Heart left ventricle (tissue), 16 donors: ENCODE measurements around the gene NRN1L. TPM values are rescaled to one million over a fixed set of nuclear protein-coding genes. Genes with fewer than 3 reads are reported as not detected.

Experiments
- ATAC-seq, 4 donors: fragments of 200-7000 bp; cut with Tn5 transposase; one replicate each; pipeline ENCODE4 v1.9.1; 2020 to 2022; ENCODE audit warnings: moderate library complexity in 4 of 4, mild to moderate bottlenecking in 3 of 4, moderate number of reproducible peaks in 1 of 4
- DNase-seq, 5 donors: peaks; one replicate each; pipeline ENCODE4 v3.0.0-alpha.2; 2020
- H3K27ac ChIP-seq, 12 donors: fragments of 200-600 bp; sonication (generic) in 4 of 12; one replicate each; pipeline versions ENCODE4 v1.5.0 to v1.8.0; 2016 to 2022; ENCODE audit warnings: mild to moderate bottlenecking in 2 of 12
- H3K27me3 ChIP-seq, 9 donors: fragments of 200-600 bp; sonication (generic) in 2 of 9; one replicate each; pipeline versions ENCODE4 v1.5.1 to v1.8.0; 2016 to 2022; ENCODE audit warnings: mild to moderate bottlenecking in 3 of 9
- H3K36me3 ChIP-seq, 9 donors: fragments of 200-600 bp; sonication (generic) in 2 of 9; one replicate each; pipeline versions ENCODE4 v1.5.0 to v1.8.0; 2018 to 2022; ENCODE audit warnings: mild to moderate bottlenecking in 2 of 9
- H3K4me1 ChIP-seq, 12 donors: fragments of 200-600 bp; sonication (generic) in 4 of 12; one replicate each; pipeline versions ENCODE4 v1.5.0 to v1.8.0; 2016 to 2022; ENCODE audit warnings: mild to moderate bottlenecking in 3 of 12
- H3K4me3 ChIP-seq, 12 donors: fragments of 200-600 bp; sonication (generic) in 4 of 12; one replicate each; pipeline versions ENCODE4 v1.5.0 to v1.8.0; 2017 to 2022; ENCODE audit warnings: mild to moderate bottlenecking in 9 of 12, moderate library complexity in 4 of 12
- H3K9me3 ChIP-seq, 12 donors: fragments of 200-600 bp; sonication (generic) in 4 of 12; one replicate each; pipeline versions ENCODE4 v1.5.0 to v1.8.0; 2016 to 2022; ENCODE audit warnings: mild to moderate bottlenecking in 1 of 12
- POLR2A ChIP-seq, 2 donors: fragments of 450-650 bp; IDR thresholded peaks; one replicate each; pipeline ENCODE4 v1.6.1; 2017; ENCODE audit warnings: antibody characterized with exemption in 2 of 2, mild to moderate bottlenecking in 2 of 2, moderate library complexity in 2 of 2
- WGBS, 4 donors: extraction: QIAGEN DNeasy Blood & Tissue Kit in 2 of 4; methylation state at CpG; one replicate each; pipeline versions ENCODE4 v1.1.5 to v1.1.7; 2013 to 2018; 5-methylcytosine and 5-hydroxymethylcytosine counted together
- intact Hi-C, 10 donors: fragments of 100-400 bp; cut with DNase I; formaldehyde crosslinking; loops; one replicate each; pipeline versions ENCODE4 v1.11.1 to v1.14.2; 2022
- polyA plus RNA-seq, 2 donors: library from polyadenylated mRNA; stranded (reverse); fragments of 200-250 nt; gene quantifications; one replicate each; pipeline ENCODE4 v1.2.3, GENCODE V29; 2013
- total RNA-seq, 9 donors: library from RNA; depleted of rRNA in 2 of 9; stranded (reverse); fragments of >200 nt in 2 of 9; fragmentation: NEBNext Ultra II Directional in 3 of 9; extraction: Animal tissue kit (Norgen Biotek cat#: 25700) in 3 of 9; gene quantifications; one replicate each; pipeline versions ENCODE4 v1.1.0 to v1.2.4, GENCODE V29; 2016 to 2023
- TF ChIP-seq, protein P1 (sequence below), 12 donors: fragments of 200-600 bp; sonication (generic) in 4 of 12; IDR thresholded peaks; one replicate each; pipeline versions ENCODE4 v1.5.0 to v1.8.0; 2018 to 2022; ENCODE audit warnings: antibody characterized with exemption in 12 of 12, mild to moderate bottlenecking in 5 of 12
- donor health status: ischemic (EF 13 %, LVEDD 7.1; RV severe dilation, severe dysfunction).
- donor health status: healthy with polysubstance abuse.
- donor health status: DM: no; HTN: yes; CAD: no.
- donor health status: DM: no; HTN: no; CAD: no.
- donor health status: ischemic (EF 25% LVEDD 6.9; RV normal size, moderate dysfunction).
- donor health status: ischemic (EF 25% LVEDD 5.7; RV mildly dilated, moderate dysfunction).
- donor health status: healthy.
- donor health status: DM: yes; HTN: yes; CAD: no.
- donor health status: ischemic (EF 35%, LVEDD 5.7; RV mildly dilated, moderate dysfunction).
- donor health status: nonischemic (EF 11% LVEDD 7.7; RV severe dilation, severe dysfunction).
- donor health status: DM: yes; HTN: yes; CAD: no.
- donor health status: PGD.
- donor health status: ischemic (EF 29% LVEDD 5.4; RV normal size, mild dysfunction).
- donor health status: nonischemic (EF 23%, LVEDD 6.1; RV moderate dilation, normal function).

NRN1L gene
- total and polyA plus RNA-seq, 11 donors = 0.78 to 5.8 (median 1.7) TPM; not detected in 3

DNA sequence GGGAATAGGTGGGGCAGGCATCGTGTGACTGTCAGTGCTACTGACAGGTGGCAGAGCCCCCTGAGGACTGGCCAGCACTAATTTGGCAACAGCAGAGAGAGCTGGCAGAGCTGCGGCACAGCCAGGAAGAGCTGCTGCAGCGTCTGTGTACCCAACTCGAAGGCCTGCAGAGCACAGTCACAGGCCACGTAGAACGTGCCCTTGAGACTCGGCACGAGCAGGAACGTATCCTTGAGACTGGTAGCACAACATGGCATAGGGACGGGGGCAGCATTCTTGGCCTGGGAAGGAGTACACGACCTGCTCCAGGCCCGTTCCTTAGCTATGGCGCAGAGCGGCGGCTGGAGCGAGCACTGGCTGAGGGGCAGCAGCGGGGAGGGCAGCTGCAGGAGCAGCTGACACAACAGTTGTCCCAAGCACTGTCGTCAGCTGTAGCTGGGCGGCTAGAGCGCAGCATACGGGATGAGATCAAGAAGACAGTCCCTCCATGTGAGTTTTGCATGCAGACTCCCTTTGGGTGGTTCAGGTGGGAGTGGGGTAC, 3.0 kb upstream of the NRN1L start:
- H3K27ac ChIP-seq = peak overlapping the region; percentile 57 to 94 (median 84)
- 57 to 84% (median 71%) methylated on average over 16 to 21 of the region's 21 CpGs for WGBS, 4 donors
- intact Hi-C loops = loop anchor here in 9 of 10 donors (2.0 to 10.0 kb wide), 8 partner anchors 45 to 163 kb away; no protein-coding TSS in a partner anchor
- DNase-seq (peak in 4 of 5 donors; percentile 42 to 84 (median 62)), ATAC-seq (peak; percentile 60 to 66 (median 62))
- H3K27me3 ChIP-seq = no peaks in the 10 kb centered on the region
- peaks cover 0 to 97% (median 82%) of the 10 kb centered on the region in 9 donors for H3K36me3 ChIP-seq
- no peaks in the 10 kb centered on the region for H3K9me3 ChIP-seq
- TF ChIP-seq, protein P1, sequence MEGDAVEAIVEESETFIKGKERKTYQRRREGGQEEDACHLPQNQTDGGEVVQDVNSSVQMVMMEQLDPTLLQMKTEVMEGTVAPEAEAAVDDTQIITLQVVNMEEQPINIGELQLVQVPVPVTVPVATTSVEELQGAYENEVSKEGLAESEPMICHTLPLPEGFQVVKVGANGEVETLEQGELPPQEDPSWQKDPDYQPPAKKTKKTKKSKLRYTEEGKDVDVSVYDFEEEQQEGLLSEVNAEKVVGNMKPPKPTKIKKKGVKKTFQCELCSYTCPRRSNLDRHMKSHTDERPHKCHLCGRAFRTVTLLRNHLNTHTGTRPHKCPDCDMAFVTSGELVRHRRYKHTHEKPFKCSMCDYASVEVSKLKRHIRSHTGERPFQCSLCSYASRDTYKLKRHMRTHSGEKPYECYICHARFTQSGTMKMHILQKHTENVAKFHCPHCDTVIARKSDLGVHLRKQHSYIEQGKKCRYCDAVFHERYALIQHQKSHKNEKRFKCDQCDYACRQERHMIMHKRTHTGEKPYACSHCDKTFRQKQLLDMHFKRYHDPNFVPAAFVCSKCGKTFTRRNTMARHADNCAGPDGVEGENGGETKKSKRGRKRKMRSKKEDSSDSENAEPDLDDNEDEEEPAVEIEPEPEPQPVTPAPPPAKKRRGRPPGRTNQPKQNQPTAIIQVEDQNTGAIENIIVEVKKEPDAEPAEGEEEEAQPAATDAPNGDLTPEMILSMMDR (IDR thresholded peaks at IDR 0.05) = no peak
- TF ChIP-seq POLR2A (IDR thresholded peaks at IDR 0.05) = no peak
- H3K4me3 ChIP-seq = no peak overlapping the region
- H3K4me1 ChIP-seq = peaks cover 0 to 56% (median 32%) of the 10 kb centered on the region in 12 donors

DNA sequence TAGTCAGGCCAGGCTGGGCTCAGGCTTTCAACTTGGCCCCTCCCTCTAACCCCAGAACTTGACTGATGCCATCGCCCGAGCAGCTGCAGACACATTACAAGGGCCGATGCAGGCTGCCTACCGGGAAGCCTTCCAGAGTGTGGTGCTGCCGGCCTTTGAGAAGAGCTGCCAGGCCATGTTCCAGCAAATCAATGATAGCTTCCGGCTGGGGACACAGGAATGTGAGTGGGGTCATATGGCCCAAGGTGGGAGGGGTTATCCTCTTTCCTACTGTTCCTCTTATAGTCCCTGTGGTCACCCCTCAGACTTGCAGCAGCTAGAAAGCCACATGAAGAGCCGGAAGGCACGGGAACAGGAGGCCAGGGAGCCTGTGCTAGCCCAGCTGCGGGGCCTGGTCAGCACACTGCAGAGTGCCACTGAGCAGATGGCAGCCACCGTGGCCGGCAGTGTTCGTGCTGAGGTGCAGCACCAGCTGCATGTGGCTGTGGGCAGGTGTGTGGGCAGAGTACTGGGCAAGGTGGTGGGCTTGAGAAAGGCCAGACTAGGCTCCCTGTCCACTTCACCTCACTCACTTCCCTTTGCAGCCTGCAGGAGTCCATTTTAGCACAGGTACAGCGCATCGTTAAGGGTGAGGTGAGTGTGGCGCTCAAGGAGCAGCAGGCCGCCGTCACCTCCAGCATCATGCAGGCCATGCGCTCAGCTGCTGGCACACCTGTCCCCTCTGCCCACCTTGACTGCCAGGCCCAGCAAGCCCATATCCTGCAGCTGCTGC, 2.1 kb upstream of the NRN1L start:
- peaks cover 0 to 56% (median 32%) of the 10 kb centered on the region in 12 donors for H3K4me1 ChIP-seq
- WGBS, 4 donors = 52 to 61% (median 58%) methylated on average over 17 to 18 of the region's 18 CpGs
- peaks cover 0 to 89% (median 73%) of the 10 kb centered on the region in 9 donors for H3K36me3 ChIP-seq
- peak overlapping the region; percentile 57 to 94 (median 84) for H3K27ac ChIP-seq
- intact Hi-C loops = loop anchor here in 9 of 10 donors (2.0 to 10.0 kb wide), 8 partner anchors 44 to 162 kb away; no protein-coding TSS in a partner anchor
- TF ChIP-seq, protein P1 (IDR thresholded peaks at IDR 0.05) = peak in 3 of 12 donors; percentile 15 to 31 (median 16)
- no peak for TF ChIP-seq POLR2A (IDR thresholded peaks at IDR 0.05)
- H3K27me3 ChIP-seq = no peaks in the 10 kb centered on the region
- no peaks in the 10 kb centered on the region for H3K9me3 ChIP-seq
- DNase-seq = peak in 4 of 5 donors; percentile 78 to 88 (median 83)
- no peak overlapping the region for H3K4me3 ChIP-seq
- peak; percentile 62 to 85 (median 69) for ATAC-seq

DNA sequence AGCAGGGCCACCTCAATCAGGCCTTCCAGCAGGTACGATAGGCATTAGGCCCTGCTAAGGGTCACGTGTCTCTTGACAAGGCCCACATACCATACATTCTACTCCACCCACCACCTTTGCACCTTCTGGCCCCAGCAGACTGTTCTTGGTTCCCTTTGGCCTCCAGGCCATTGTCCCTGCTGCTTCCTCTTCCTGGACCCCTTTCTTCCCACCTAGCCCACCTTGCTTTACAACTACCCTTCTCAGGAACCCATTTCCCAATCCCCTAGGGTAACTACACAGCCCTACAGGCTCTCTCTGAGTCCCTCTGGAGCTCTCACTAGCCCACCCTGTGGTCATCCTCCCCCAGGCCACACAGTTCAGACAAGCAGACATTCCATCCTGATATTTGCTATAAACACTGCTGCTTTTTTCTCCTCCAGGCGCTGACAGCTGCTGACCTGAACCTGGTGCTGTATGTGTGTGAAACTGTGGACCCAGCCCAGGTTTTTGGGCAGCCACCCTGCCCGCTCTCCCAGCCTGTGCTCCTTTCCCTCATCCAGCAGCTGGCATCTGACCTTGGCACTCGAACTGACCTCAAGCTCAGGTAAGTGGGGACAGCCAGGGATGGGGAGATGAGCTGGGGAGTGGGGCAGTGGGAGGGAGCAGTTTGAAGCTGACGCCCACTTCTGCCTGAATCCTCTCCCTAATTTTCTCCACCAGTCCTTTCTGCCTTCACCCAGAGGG, 1.4 kb upstream of the NRN1L start:
- ATAC-seq (no peak), DNase-seq (no peak)
- Histone ChIP-seq H3K4me1 (peaks cover 0 to 56% (median 32%) of the 10 kb centered on the region in 12 donors), H3K27ac (peak overlapping the region; percentile 44 to 94 (median 78)), H3K9me3 (no peaks in the 10 kb centered on the region), H3K4me3 (no peak overlapping the region), H3K36me3 (peaks cover 0 to 81% (median 66%) of the 10 kb centered on the region in 9 donors), H3K27me3 (no peaks in the 10 kb centered on the region)
- intact Hi-C loops = loop anchor here in 9 of 10 donors (2.0 to 10.0 kb wide), 8 partner anchors 43 to 161 kb away; no protein-coding TSS in a partner anchor
- 66 to 83% (median 70%) methylated on average over 5 to 6 of the region's 6 CpGs for WGBS, 4 donors
- TF ChIP-seq, protein P1 (IDR thresholded peaks at IDR 0.05) = no peak
- TF ChIP-seq POLR2A (IDR thresholded peaks at IDR 0.05) = no peak
